NCI-H1417 (cell line): ENCODE results near the gene UBR3.
"Not testable (repeated sequence)": the region's sequence is repeated elsewhere in the genome, so short reads cannot be mapped to it uniquely, and the experiment has no call there.

Source experiments
- DNase-seq, 3 experiments: peaks; one replicate each; lab custom pipeline; 2025; lab: John Stamatoyannopoulos, UW

UBR3 gene

DNA sequence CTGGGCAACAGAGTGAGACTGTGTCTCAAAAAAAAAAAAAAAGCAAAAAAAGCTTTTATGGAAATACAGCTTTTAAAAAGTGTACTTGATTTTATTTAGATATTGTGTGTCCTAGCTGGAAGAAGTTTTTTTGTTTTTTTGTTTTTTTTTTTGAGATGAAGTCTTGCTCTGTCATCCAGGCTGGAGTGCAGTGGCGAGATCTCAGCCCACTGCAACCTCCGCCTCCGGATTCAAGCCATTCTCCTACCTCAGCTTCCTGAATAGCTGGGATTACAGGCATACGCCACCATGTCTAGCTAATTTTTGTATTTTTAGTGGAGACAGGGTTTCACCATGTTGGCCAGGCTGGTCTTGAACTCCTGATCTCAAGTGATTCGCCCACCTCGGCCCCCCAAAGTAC, 39.0 kb downstream of the UBR3 start:
- not testable (repeated sequence) for DNase-seq

DNA sequence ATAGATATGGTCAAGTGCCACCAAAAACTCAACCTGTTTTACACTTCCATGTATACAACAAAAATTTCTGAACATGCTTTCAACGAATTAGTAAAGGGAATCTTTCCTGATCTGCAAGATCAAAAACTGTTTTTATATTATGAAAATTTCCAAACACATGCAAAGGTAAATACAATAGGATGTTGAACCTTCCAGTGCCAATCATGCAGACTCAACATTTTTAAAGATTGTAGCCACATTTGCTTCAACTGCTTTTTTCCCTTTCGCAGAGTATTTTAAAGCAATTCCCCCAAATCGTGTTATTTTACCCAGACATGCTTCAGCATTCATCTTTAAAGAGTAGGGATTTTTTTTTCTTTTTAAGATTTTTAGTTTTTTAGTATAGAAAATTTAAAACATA, 40.3 kb downstream of the UBR3 start:
- DNase-seq = no peak

DNA sequence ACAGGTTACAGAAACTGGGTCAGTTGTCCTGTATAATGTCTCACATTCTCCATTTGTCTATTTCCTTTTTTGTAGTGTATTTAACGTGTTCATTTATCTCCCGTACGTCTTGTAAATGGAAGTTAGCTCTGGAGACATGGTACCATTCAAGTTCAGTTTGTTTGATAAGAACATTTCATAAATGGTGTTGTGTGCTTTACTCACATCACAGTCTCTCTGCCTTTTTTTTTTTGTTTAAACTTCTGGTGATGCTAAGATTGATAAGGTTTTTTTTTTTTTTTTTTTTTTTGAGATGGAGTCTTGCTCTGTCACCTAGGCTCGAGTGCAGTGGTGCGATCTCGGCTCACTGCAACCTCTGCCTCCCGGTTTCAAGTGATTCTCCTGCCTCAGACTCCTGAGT, 41.7 kb downstream of the UBR3 start:
- no peak for DNase-seq

DNA sequence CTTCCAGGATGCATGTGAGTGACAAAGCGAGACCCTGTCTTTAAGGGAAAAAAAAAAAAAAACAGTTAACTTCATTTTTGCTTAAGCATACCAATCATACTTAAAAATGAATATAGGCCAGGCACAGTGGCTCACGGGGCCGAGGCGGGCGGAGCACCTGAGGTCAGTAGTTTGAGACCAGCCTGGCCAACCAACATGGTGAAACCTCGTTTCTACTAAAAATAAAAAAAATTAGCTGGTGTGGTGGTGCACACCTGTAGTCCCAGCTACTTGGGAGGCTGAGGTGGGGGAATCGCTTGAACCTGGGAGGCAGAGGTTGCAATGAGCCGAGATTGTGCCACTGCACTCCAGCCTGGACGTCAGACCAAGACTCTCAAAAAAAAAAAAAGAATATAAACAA, 44.1 kb downstream of the UBR3 start:
- DNase-seq = not testable (repeated sequence)

DNA sequence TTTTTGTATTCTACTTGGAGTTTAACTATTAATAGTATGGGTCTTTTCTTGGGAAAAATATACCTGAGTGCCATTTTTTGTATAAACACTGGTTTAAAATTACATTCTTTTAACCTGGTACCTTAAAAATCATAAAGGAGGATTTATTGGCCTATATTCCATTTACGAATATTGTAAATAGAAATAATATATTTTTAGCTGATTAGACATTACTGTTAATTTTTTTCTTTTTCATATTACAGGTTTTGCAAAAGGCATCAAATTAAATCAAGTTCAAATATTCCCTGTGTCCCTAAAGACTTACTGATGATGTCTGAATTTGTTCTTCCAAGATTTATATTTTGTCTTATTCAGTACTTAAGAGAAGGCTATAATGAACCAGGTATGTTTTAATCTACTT, 44.7 kb downstream of the UBR3 start:
- no peak for DNase-seq

DNA sequence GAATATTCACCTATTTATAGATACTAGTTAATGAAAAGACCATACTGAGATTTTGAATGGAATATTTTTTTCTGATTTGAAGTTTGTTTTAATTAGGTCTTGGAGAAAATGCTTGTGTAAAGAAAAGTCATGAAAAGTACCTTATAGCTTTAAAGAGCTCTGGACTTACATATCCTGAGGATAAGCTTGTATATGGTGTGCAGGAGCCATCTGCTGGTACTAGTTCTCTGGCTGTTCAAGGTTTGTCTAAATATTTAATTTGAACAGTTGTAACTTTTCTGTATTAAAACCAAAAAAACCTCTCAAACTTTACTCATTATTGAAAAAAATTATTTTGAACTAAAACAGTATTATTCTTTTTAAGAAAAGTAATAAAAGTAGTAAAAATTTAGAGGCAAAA, 50.1 kb downstream of the UBR3 start:
- peak in 1 of 3 experiments; percentile 0 for DNase-seq

DNA sequence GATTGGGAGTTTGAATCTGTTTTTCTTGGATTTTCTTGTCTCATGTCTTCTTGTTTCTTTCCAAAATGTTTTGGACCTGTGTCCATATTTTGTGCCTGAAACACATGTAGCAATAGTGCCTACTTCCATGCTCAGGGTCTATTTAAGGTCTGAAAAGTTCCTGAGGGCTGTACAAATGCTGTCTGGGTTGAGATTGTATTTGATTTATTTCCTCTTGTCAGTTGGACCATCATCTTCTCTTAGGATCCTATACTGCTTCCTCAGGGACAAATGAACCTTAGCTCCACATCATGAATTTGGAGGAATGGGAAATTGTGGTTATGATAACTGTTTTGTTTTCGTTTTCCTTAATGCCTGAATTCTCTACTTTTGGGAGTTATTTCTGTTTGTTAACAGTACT, 59.9 kb downstream of the UBR3 start:
- no peak for DNase-seq

DNA sequence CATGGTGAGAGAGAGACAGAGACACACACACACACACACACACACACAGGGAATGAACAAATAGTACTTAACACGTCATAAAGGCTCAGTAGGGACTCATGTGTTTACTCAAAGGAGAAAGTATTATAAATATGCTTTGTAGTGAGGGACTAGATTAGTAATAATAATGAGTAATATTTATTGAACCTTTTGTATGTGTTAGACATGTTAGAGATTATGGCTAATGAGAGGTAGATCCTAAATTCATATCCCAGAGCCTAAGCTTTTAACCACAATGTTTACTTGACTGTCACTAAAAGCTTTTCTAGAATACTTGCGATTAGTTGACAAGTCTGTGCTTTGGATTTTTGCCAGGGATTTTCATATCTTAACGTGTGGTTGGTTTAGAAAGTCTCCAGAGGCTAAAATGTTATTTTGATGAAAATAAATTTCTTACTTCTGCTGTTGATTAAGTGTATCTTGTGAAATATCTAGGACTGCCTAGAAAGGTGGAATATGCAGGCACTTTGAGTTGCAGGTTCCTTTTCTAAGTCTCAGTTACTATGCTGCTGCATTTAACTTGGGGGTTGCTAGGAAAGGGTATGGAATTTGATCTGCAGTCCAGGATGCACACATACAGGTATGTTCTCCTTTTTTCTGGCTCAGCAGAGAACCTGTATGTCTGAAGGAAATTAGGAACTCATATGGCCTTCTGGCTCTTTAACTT, 64.5 kb downstream of the UBR3 start:
- peak in 2 of 3 experiments; percentile 59 for DNase-seq

DNA sequence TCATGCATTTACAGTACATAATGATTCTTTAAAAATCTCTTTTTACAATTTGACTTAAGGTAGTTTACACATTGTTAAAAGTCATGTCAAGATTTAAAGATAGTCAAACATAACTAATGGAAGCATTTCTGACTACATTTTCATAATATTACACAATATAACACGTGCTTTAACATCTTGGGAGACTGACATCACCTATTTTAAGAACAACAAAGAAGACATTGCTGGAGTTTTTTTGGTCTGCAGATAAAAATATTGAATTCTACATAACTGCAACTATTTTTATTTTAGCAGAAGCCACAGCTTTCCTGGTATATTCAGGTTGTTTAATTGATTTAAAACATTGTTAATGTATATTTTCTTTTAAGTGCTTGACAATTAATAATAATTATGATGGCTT, 65.7 kb downstream of the UBR3 start:
- no peak for DNase-seq

DNA sequence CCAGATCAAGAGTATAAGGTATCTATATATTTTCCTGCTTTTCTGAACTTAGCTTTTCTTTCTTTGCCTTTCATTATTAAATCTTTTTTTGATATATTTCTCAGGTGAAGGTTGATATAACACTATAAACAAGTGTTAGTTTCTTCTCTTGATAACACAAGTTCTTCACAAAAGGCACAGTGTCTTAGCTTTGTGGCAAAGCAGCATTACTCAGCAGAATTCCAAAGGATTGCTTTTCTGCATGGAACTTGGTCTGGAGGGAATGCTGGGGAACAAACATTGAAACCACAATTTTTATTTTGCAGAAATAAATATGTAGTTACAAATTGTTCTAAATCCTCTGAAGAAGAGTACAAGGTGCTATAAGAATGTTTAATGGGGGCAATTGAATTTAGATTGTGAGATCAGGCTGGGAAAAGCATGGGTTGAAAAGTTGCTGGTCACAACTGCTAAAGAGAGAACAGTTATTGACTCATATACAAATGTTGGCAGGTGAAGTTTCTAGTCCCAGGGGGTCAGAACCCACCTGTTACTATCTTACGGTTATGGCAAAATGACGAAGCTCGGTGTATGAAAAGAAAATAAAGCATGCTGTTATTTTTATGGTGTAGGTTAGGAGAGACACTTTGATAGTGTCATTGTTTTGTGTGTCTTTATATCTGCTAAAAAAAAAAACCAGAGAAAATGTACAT, 68.2 kb downstream of the UBR3 start:
- DNase-seq = no peak

DNA sequence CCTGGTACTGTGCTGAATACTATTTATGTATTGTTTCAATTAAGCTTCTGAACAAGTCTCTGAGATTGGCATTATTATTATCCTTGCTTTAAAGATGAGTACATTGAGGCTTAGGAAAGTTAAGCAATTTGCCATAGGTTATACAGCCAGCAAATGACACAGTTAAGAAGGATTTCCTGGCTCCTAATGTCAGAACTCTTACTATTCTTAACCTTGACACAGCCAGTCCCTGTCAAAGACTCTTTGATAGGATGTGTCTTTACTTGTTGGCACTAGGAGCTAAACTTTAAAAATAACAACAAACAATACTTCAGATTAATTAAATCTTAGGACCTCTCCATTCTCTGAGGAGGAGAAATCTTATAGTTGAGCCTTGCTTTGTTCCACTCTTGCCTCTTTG, 70.6 kb downstream of the UBR3 start:
- no peak for DNase-seq

DNA sequence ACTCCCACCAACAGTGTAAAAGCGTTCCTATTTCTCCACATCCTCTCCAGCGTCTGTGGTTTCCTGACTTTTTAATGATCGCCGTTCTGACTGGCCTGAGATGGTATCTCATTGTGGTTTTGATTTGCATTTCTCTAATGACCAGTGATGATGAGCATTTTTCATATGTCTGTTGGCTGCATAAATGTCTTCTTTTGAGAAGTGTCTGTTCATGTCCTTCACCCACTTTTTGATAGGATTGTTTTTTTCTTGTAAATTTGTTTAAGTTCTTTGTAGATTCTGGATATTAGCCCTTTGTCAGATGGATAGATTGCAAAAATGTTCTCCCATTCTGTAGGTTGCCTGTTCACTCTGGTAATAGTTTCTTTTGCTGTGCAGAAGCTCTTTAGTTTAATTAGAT, 72.8 kb downstream of the UBR3 start:
- not testable (repeated sequence) for DNase-seq

DNA sequence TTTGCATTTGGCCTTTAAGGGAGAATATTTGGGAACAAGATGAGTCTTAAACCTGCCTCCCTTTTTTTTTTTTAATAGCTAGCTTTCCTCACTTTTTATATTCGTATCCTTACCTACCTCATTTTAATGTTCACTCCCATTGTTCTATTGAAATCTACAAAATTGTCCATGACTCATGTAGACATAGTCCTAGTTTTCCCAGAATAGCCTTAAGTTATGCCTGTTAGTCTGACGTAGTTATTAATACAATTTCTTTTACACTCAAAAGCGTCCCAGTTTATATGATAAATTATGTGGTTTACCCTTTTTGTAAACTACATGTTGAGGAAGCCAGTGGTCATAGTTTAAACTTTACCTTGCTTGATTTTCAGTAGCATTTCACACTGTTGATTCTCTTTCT, 73.4 kb downstream of the UBR3 start:
- DNase-seq = no peak

DNA sequence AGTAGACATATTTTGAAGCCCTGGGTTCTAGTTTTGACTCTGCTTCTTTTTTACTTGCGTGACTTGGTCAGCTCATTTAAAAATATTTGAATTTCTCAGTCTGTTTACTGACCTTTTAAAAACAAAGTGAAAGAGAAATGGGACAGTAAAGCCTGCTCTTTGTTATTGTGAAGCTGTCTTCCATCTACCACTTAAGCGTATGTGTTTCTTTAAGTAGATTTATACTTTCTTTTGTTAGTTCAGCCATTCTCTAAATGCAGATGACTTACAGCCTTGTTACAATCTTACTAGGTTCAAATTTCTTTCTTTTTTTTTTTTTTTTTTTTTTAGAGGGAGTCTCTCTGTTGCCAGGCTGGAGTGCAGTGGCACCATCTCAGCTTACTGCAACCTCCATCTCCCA, 79.5 kb downstream of the UBR3 start:
- no peak for DNase-seq

DNA sequence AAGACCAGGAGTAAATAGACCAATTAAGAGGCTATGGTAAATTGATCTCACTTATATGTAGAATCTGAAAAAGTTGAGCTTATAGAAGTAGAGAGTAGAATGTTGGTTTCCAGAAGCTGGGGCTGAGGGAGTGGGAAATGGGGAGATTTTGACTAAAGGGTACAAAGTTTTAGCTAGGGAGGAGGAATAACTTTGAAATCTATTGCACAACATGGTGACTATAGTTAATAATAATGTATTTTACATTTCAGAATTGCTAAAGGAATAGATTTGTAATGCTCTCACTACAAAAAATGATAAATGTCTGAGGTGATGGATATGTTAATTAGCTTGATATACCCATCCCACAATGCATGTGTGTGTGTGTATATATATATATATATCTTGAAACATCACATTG, 82.1 kb downstream of the UBR3 start:
- DNase-seq = no peak

DNA sequence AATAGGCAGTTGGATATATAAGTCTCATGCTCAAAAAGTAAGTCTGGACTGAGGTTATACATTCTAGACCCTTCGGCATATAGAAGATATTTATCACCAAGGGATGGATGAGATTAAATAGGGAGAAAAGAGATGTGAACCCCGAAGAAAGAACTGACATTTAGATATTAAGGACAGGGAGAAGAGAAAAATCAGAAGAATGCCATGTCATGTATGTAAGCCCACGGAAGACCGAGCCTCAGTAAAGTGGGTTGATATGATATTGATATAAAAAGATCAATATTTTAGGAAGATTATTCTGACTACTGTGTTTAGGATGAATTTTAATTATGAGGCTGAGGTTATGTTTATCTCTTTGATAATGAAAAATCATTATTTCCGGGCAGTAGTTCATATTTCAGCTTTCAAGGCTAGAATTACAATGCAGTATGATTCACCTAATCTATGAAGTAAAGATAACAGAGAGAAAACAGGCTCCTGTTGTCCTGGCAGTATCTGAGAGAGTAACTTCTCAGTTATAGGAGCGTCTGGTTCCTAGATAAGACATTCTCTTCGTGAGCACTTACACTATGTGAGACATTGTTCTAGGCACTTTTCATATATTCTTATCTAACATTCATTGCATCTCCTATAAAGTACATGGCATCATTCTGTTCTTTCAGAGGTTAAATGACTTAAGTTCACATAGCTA, 83.0 kb downstream of the UBR3 start:
- no peak for DNase-seq

DNA sequence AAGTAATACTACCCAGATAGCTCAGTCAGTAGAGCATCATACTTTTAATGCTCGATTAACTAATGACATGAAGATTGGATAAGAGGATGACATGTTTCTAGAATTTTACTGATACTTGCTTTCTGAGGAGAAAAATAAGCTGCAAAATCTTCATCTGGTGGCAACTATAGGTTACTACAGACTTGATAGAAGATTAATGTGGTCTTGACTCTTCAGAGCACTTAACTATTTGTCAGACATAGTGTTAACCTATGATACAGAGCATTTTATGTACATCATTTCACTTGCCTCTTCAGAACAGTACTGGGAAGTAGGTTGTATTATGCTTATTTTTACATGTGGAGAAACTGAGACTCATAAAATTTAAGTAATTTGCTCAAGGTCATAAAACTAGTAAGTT, 83.9 kb downstream of the UBR3 start:
- no peak for DNase-seq

DNA sequence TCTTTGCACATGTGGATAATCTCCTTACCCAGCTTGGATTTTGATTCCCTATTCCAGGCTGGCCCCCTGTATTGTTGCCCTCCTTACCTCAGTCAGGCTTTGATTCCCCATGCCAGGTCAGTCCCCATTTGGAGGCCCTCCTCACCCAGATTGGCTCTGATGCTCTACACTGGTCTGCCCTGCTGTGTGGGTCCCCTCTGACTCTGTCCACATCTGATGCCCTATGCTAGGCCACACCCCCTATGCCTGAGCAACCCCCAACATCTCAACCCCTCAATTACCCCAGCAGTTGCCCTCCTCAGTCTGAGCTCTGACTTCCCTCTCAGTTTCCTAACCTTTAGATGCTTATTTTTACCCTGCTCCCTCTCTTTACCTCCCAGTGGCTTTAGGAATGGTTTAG, 89.4 kb downstream of the UBR3 start:
- DNase-seq = no peak

DNA sequence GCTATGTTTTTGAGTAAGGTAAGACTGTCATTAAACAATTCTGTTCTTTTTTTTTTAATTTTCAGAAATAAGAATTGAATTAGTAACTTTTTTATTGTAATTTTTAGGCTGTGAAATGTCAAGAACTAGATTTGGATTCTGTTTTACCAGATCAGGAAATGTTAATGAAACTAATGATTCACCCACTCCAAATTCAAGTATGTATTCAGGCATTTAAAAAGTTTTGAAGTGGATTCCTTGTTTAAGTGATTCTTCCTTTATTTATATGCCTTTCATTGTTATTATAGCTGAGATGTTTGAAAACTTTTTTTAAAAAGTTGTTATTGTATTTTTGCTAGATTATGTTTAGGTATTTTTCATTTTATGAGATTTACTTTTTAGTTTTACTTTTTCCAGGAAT, 96.7 kb downstream of the UBR3 start:
- no peak for DNase-seq

DNA sequence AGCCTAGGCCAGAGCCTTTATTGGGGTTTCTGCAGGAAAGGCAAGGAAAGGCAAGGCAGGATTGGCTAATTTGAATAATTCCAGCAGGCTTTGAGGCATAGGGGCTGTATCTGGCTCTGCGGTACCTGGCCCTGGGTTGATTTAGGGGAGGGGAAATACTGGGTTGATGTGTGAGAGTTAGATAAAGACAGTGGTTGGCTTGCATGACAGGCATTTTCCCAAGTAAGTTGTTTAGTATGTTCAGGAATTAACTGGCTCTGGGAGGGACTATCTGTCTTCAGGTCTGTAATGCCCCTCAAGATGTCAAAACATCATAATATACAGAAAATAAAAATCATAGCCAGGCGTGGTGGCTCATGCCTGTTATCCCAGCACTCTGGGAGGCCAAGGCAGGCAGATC, 98.7 kb downstream of the UBR3 start:
- DNase-seq = no peak

DNA sequence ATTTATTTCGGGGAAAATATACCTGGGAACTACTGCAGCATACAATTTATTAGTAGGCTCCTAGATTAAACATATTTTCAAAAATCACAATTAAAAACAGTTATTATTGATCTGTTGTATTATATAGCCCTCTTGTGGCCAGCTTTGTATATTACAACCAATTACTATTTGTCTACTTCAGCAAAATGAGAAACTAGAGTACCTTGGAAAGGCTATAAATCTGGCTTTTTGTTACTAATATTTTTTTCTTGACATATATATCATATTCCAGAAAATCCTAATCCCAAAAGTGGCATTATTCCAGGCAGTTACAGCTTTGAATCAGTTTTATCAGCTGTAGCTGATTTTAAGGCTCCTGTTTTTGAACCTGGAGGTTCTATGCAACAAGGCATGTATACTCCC, 101.2 kb downstream of the UBR3 start:
- peak in 2 of 3 experiments; percentile 18 to 39 for DNase-seq

DNA sequence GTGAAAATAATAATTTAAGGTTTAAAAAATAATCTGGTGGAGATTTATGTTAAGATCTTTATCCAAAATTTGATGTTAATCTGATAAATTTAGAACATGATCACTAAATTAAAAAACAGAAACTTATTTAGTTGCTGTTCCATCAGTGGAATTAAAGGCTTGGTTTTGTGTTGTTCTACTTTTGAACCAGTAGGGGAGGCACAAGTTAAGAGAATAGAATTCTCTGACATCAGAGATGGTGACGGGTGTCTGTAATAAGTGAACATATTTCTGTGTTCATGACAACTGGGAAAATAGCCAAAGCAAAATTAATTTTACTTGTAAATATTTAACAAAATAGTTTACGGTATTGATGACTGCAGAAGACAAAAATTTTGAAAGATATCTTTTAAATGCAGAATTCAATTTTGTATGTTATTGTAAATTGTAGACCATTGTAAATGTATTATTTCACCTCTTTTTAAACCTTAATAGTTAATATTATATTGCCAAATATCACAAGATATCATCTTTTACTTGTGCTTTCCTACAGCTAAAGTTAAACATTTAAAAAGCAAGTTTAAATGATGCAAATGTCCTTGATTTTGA, 106.0 kb downstream of the UBR3 start:
- peak in 1 of 3 experiments; percentile 13 for DNase-seq

DNA sequence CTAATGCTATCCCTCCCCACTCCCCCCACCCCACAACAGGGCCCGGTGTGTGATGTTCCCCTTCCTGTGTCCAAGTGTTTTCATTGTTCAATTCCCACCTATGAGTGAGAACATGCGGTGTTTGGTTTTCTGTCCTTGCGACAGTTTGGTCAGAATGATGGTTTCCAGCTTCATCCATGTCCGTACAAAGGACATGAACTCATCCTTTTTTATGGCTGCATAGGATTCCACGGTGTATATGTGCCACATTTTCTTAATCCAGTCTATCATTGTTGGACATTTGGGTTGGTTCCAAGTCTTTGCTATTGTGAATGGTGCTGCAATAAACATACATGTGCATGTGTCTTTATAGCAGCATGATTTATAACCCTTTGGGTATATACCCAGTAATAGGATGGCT, 109.4 kb downstream of the UBR3 start:
- not testable (repeated sequence) for DNase-seq
